MV-4-11 (cell line): ENCODE data around the gene LYPLAL1.
"Not testable (repeated sequence)": the region's sequence is repeated elsewhere in the genome, so short reads cannot be mapped to it uniquely, and the experiment has no call there.

ENCODE experiments used
- DNase-seq: peaks from one replicate; lab custom pipeline; 2025; lab: John Stamatoyannopoulos, UW

LYPLAL1 gene

GRCh38 chr1:219215477-219215876 lies 41.8 kb downstream of the LYPLAL1 start:
- DNase-seq, result no peak

- no peak for DNase-seq
Observed at GRCh38 chr1:219220945-219221344, 47.3 kb downstream of the LYPLAL1 start.

DNA sequence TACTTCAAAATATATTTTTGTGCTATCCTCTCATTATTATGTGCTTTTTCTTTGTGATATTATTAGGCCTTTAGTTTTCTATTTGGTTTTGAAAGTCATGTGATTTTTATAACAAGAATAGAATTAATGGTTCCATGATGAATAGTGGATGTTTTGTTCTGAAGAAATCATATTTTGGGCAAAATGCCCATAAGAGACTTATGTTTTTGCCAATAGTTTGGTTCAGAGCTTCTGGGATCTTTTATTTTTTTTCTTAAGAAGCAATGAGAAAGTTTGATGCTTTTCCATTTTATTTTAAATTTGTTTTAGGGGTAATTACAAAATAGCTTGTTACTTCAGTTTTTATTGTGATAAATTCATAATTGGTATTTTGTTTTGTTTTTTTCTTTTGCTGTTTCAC lies 49.8 kb downstream of the LYPLAL1 start:
- DNase-seq, result no peak

DNA sequence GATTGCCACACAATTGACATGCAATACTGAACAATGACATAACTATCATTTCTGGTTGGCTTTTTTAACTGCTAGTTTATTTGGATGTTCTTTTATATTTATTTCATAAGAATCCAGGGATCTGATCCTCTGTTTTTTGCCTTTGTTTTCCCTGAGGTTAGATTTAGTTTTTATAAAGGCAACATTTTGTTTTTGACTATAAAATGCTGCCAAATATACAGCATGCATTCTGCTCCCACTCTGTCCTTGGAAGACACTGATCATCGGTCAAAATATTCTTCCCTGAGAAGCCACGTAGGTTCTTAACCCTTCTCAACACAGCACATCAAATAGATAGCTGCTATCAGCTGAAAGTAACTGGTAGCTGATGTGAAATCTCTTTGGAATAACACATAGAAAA lies 52.5 kb downstream of the LYPLAL1 start:
- DNase-seq, result no peak

- DNase-seq, result peak; percentile 30
Observed at GRCh38 chr1:219227360-219228057, 53.8 kb downstream of the LYPLAL1 start.

DNA sequence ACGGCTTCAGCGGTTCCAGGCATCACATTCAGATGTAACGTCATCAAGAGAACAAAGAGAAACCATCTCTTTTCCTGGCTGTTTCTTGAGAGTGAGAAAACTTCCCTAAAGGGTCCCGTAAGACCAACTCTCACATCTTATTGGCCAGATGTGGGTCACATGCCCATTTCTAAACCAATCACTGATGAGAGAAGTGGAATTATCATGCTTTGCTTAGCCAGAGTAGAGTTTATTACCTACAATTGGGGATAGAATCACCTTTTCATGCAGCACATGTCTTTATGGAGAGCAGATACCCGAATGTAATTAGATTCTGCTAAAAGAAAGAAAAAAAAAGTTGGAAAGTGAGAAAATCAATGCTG lies 54.4 kb downstream of the LYPLAL1 start:
- no peak for DNase-seq

DNA sequence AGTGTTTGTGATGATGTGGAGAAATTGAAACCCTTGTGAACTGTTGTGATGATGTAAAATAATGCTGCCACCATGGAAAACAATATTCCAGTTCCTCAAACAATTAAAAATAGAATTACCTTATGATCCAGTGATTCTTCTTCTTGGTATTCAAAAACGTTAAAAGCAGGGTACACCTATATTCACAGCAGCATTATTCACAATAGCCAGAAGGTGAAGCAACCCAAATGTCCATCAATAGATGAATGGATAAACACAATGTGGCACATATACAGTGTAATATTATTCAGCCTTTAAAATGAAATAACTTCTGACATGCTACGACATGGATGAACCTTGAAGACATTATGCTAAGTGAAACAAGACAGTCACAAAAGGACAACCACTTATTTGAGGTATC lies 59.2 kb downstream of the LYPLAL1 start:
- no peak for DNase-seq

GRCh38 chr1:219235903-219236481 lies 62.3 kb downstream of the LYPLAL1 start:
- no peak for DNase-seq

- no peak for DNase-seq
Observed at GRCh38 chr1:219236933-219237610, 63.4 kb downstream of the LYPLAL1 start.

DNA sequence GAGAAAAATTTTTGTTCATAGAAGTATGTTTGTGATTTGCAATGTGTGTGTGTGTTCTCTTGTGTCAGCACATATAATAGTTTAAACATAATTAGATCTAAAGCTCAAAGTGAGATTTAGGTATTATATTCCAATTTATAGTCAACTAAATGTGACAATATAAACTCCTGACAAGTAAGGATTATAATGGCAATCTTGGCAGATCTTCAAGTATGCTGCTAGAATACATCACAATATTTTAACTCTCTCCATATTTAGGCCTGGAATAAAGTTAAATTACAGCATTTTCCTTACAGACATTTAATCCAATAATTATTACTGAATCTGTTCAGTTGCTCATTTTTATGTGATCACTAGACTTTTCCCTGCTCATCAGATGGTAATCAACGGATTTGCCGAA lies 65.8 kb downstream of the LYPLAL1 start:
- DNase-seq, result no peak

- peak; percentile 1 for DNase-seq
Observed at GRCh38 chr1:219244864-219245263, 71.2 kb downstream of the LYPLAL1 start.

DNA sequence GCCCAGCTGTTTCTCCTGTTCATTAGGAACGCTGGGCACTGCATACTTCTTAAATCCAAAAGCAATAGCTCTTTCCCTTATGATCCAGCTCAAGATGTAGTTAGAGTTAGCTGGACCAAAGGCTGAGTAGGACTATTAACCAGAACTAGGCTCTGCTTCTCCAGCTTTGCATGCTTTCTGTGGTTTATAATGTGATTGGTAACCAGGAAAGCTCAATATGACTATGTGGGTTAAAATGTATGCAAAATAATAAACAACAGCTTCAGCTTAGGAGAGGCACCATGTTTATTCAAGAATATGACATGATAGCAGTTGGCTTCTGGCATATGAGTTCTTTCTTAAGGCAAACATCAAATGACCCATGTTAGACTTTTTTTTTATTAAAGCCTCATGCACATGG lies 73.8 kb downstream of the LYPLAL1 start:
- DNase-seq, result no peak

- DNase-seq, result not testable (repeated sequence)
Observed at GRCh38 chr1:219250468-219250867, 76.8 kb downstream of the LYPLAL1 start.

DNA sequence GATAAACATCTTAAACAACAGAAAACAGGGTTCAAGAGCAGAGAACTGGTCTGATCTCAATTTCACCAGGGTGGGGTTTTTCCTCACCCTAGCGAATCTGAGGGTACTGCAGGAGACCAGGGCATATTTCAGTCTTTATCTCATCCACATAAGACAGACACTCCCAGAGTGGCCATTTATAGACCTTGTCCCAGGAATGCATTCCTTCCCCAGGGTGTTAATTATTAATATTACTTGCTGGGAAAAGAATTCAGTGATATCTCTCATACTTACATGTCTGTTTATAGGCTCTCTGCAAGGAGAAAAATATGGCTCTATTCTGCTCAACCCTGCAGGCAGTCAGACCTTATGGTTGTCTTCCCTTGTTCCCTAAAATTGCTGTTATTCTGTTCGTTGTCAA lies 84.1 kb downstream of the LYPLAL1 start:
- DNase-seq, result no peak

DNA sequence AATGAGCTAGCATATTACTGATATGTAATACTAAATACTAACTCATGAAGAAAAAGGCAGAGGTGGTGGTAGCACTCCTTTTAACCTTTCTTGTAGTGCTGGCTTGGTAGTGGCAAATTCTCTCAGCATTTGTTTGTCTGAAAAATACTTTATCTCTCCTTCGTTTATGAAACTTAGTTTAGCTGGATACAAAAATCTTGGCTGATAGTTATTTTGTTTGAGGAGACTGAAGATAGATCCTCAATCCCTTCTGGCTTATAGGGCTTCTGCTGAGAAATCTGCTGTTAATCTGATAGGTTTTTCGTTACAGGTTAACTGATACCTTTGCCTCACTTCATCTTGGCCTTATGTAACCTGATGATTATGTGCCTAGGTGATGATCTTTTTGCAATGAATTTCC lies 87.8 kb downstream of the LYPLAL1 start:
- DNase-seq, result no peak
